ENCODE measurements around the gene TSGA10IP. TPM values are rescaled to one million over a fixed set of nuclear protein-coding genes. Genes with fewer than 3 reads are reported as not detected.
A peak's percentile ranks its signal among the peaks of the same experiment; 100 is the strongest.

The TSGA10IP gene
- total RNA-seq, 1 experiment from 2014 or later: not detected

DNA sequence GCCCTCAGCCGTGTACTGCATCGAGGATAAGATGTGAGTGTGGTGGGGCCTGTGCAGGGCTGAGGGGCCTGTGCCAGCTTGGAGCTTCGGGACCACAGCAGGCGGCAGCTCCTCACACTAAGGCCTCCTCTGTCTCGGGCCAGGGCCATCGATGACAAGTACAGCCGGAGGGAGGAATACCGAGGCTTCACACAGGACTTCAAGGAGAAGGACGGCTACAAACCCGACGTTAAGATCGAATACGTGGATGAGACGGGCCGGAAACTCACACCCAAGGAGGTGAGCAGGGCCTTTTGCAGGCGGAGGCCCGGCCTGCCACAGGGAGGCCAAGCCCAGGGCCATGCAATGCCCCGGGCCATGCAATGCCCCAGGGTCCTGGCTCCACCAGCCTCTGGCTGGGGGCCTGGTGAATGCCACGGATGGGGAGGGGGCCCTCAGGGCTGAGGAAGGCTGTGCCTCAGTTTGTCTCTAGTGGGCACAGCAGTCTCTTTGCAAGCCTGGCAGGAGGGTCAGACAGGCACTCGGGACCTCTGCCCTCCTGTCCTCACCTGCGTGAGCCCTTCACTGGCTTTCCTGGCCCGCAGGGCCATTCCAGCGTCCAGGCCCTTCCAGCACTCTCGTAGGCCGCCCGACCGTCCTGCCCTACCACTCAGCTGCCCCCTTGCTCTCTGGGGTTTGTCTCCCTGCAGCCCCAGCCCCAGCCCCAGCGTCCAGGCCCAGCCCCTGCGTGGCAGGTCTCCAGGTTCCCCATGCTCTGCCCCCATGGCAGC is 32.5 kb downstream of the TSGA10IP start:
- H3K36me3 ChIP-seq (ENCODE audit: control insufficient read depth, insufficient read depth, low read length): peaks cover 5% of the 10 kb centered on the region
- intact Hi-C loops (cut with micrococcal nuclease; ENCODE audit: unreplicated experiment) (no loop called here), in situ Hi-C loops (cut with HindIII; ENCODE audit: low pct_unique_long_range_greater_than_20kb, low sequenced_read_pairs) (no loop called here)
- BruUV-seq (replicated peaks): no TSS peak
- CTCF ChIA-PET: no interaction called here
- H3K27ac ChIP-seq (ENCODE audit: low read length): no peak overlapping the region
- no peak for DNase-seq (ENCODE audit: low read depth, low spot score)
- POLR2A ChIA-PET: interaction anchor here (0.8 kb wide), 1 partner anchor 77 kb away, joined by 4 read pairs; the partner anchor contains the start of gene FOSL1
- no peak for TF ChIP-seq POLR2AphosphoS5 (IDR thresholded peaks at IDR 0.05; ENCODE audit: low read depth, low read length)
- TF ChIP-seq CTCF (IDR thresholded peaks at IDR 0.05): no peak
- TF ChIP-seq, protein P1, sequence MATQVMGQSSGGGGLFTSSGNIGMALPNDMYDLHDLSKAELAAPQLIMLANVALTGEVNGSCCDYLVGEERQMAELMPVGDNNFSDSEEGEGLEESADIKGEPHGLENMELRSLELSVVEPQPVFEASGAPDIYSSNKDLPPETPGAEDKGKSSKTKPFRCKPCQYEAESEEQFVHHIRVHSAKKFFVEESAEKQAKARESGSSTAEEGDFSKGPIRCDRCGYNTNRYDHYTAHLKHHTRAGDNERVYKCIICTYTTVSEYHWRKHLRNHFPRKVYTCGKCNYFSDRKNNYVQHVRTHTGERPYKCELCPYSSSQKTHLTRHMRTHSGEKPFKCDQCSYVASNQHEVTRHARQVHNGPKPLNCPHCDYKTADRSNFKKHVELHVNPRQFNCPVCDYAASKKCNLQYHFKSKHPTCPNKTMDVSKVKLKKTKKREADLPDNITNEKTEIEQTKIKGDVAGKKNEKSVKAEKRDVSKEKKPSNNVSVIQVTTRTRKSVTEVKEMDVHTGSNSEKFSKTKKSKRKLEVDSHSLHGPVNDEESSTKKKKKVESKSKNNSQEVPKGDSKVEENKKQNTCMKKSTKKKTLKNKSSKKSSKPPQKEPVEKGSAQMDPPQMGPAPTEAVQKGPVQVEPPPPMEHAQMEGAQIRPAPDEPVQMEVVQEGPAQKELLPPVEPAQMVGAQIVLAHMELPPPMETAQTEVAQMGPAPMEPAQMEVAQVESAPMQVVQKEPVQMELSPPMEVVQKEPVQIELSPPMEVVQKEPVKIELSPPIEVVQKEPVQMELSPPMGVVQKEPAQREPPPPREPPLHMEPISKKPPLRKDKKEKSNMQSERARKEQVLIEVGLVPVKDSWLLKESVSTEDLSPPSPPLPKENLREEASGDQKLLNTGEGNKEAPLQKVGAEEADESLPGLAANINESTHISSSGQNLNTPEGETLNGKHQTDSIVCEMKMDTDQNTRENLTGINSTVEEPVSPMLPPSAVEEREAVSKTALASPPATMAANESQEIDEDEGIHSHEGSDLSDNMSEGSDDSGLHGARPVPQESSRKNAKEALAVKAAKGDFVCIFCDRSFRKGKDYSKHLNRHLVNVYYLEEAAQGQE (IDR thresholded peaks at IDR 0.05; ENCODE audit: insufficient read depth in 1 of 2, low read depth in 2 of 2, low read length in 1 of 2): no peak
- no peak for TF ChIP-seq TCF7L2 (IDR thresholded peaks at IDR 0.05; ENCODE audit: low read depth, low read length)
- no peak for TF ChIP-seq SIN3A (IDR thresholded peaks at IDR 0.05; ENCODE audit: borderline replicate concordance, insufficient read depth, low read depth, low read length)
- H3K4me3 ChIP-seq (ENCODE audit: low read depth in 2 of 2, low read length in 2 of 2): no peak overlapping the region
- no peaks in the 10 kb centered on the region for H3K4me1 ChIP-seq (ENCODE audit: control insufficient read depth, insufficient read depth, low read length)
- ATAC-seq: peak; percentile 20; the same call in 1 of the 2 replicates
- no peaks in the 10 kb centered on the region for H3K9me3 ChIP-seq (ENCODE audit: control insufficient read depth, insufficient read depth, low read depth, low read length)
- no peaks in the 10 kb centered on the region for H3K27me3 ChIP-seq (ENCODE audit: control insufficient read depth, insufficient read depth, low read length)

- POLR2A ChIA-PET: interaction anchor here (0.6 kb wide), 1 partner anchor 15 kb away, joined by 4 read pairs; no protein-coding TSS in a partner anchor
- Histone ChIP-seq H3K9me3 (ENCODE audit: control insufficient read depth, insufficient read depth, low read depth, low read length) (no peaks in the 10 kb centered on the region), H3K27me3 (ENCODE audit: control insufficient read depth, insufficient read depth, low read length) (no peaks in the 10 kb centered on the region), H3K4me3 (ENCODE audit: low read depth in 2 of 2, low read length in 2 of 2) (no peak overlapping the region), H3K4me1 (ENCODE audit: control insufficient read depth, insufficient read depth, low read length) (no peaks in the 10 kb centered on the region), H3K36me3 (ENCODE audit: control insufficient read depth, insufficient read depth, low read length) (peaks cover 4% of the 10 kb centered on the region), H3K27ac (ENCODE audit: low read length) (no peak overlapping the region)
- no TSS peak for BruUV-seq (replicated peaks)
- in situ Hi-C loops (cut with HindIII; ENCODE audit: low pct_unique_long_range_greater_than_20kb, low sequenced_read_pairs) (no loop called here), intact Hi-C loops (cut with micrococcal nuclease; ENCODE audit: unreplicated experiment) (no loop called here)
- CTCF ChIA-PET: interaction anchor here (0.6 to 1.0 kb wide), 2 partner anchors 90 to 94 kb away, joined by 3 to 6 read pairs; partner anchors contain the start of gene FIBP
- TF ChIP-seq, protein P1 (IDR thresholded peaks at IDR 0.05; ENCODE audit: insufficient read depth in 1 of 2, low read depth in 2 of 2, low read length in 1 of 2): no peak
- TF ChIP-seq CTCF (IDR thresholded peaks at IDR 0.05): no peak
- TF ChIP-seq SIN3A (IDR thresholded peaks at IDR 0.05; ENCODE audit: borderline replicate concordance, insufficient read depth, low read depth, low read length): no peak
- no peak for TF ChIP-seq POLR2AphosphoS5 (IDR thresholded peaks at IDR 0.05; ENCODE audit: low read depth, low read length)
- no peak for TF ChIP-seq TCF7L2 (IDR thresholded peaks at IDR 0.05; ENCODE audit: low read depth, low read length)
- DNase-seq (ENCODE audit: low read depth, low spot score): no peak
- no peak for ATAC-seq
Observed at GRCh38 chr11:65978391-65979238, 33.3 kb downstream of the TSGA10IP start.
